ENCODE results near the gene HIVEP2. TPM values are rescaled to one million over a fixed set of nuclear protein-coding genes. Genes with fewer than 3 reads are reported as not detected.

Gene HIVEP2
- total RNA-seq, 1 experiment from 2014 or later, result 3.2 TPM

GRCh38 chr6:142886431-142887170, 58.4 kb downstream of the HIVEP2 start:
- Histone ChIP-seq H3K27ac (ENCODE audit: low read depth, low read length, poor library complexity, severe bottlenecking) (no peak overlapping the region), H3K36me3 (ENCODE audit: insufficient read depth, low read length, poor library complexity, severe bottlenecking) (no peaks in the 10 kb centered on the region), H3K4me1 (ENCODE audit: insufficient read depth, low read length, poor library complexity, severe bottlenecking) (peaks cover 3% of the 10 kb centered on the region), H3K4me3 (ENCODE audit: low read depth, low read length, poor library complexity, severe bottlenecking) (no peak overlapping the region), H3K9me3 (ENCODE audit: low read depth, low read length, poor library complexity, severe bottlenecking) (no peaks in the 10 kb centered on the region), H3K27me3 (replicated peaks; ENCODE audit: insufficient read depth, low read depth, low read length, poor library complexity) (no peaks in the 10 kb centered on the region)
- intact Hi-C loops (cut with micrococcal nuclease; ENCODE audit: unreplicated experiment), result no loop called here
- TF ChIP-seq EZH2 (IDR thresholded peaks at IDR 0.05; ENCODE audit: borderline replicate concordance, low read depth, low read length, poor library complexity, severe bottlenecking) (no peak), CTCF (conservative IDR thresholded peaks at IDR 0.05; ENCODE audit: low read depth, low read length) (peak; percentile 48)
- no TSS peak for BruUV-seq (replicated peaks)
- peak; percentile 24 for DNase-seq (ENCODE audit: low spot score)
- CTCF ChIA-PET, result no interaction called here
- POLR2A ChIA-PET (ENCODE audit: low non-redundant PET), result no interaction called here

- Histone ChIP-seq H3K27ac (ENCODE audit: low read depth, low read length, poor library complexity, severe bottlenecking) (peak overlapping the region; percentile 45), H3K36me3 (ENCODE audit: insufficient read depth, low read length, poor library complexity, severe bottlenecking) (no peaks in the 10 kb centered on the region), H3K27me3 (replicated peaks; ENCODE audit: insufficient read depth, low read depth, low read length, poor library complexity) (no peaks in the 10 kb centered on the region), H3K9me3 (ENCODE audit: low read depth, low read length, poor library complexity, severe bottlenecking) (no peaks in the 10 kb centered on the region), H3K4me1 (ENCODE audit: insufficient read depth, low read length, poor library complexity, severe bottlenecking) (peaks cover 3% of the 10 kb centered on the region), H3K4me3 (ENCODE audit: low read depth, low read length, poor library complexity, severe bottlenecking) (peak overlapping the region; percentile 40)
- ChIA-PET POLR2A (ENCODE audit: low non-redundant PET) (no interaction called here), CTCF (no interaction called here)
- peak; percentile 54 for DNase-seq (ENCODE audit: low spot score)
- no TSS peak for BruUV-seq (replicated peaks)
- no peak for TF ChIP-seq EZH2 (IDR thresholded peaks at IDR 0.05; ENCODE audit: borderline replicate concordance, low read depth, low read length, poor library complexity, severe bottlenecking)
- TF ChIP-seq CTCF (conservative IDR thresholded peaks at IDR 0.05; ENCODE audit: low read depth, low read length), result no peak
- intact Hi-C loops (cut with micrococcal nuclease; ENCODE audit: unreplicated experiment), result no loop called here
These were observed 59.7 kb downstream of the HIVEP2 start for GRCh38 chr6:142885182-142885867.

- intact Hi-C loops (cut with micrococcal nuclease; ENCODE audit: unreplicated experiment), result loop anchor here (5.0 kb wide), 1 partner anchor 58 kb away; no protein-coding TSS in a partner anchor
- Histone ChIP-seq H3K4me3 (ENCODE audit: low read depth, low read length, poor library complexity, severe bottlenecking) (peak overlapping the region; percentile 40), H3K9me3 (ENCODE audit: low read depth, low read length, poor library complexity, severe bottlenecking) (no peaks in the 10 kb centered on the region), H3K27ac (ENCODE audit: low read depth, low read length, poor library complexity, severe bottlenecking) (no peak overlapping the region), H3K4me1 (ENCODE audit: insufficient read depth, low read length, poor library complexity, severe bottlenecking) (peaks cover 3% of the 10 kb centered on the region), H3K36me3 (ENCODE audit: insufficient read depth, low read length, poor library complexity, severe bottlenecking) (no peaks in the 10 kb centered on the region), H3K27me3 (replicated peaks; ENCODE audit: insufficient read depth, low read depth, low read length, poor library complexity) (no peaks in the 10 kb centered on the region)
- TSS peak; percentile 73 for BruUV-seq (replicated peaks)
- TF ChIP-seq CTCF (conservative IDR thresholded peaks at IDR 0.05; ENCODE audit: low read depth, low read length), result no peak
- no peak for TF ChIP-seq EZH2 (IDR thresholded peaks at IDR 0.05; ENCODE audit: borderline replicate concordance, low read depth, low read length, poor library complexity, severe bottlenecking)
- no peak for DNase-seq (ENCODE audit: low spot score)
- POLR2A ChIA-PET (ENCODE audit: low non-redundant PET), result interaction anchor here (0.6 kb wide), 1 partner anchor 15 kb away, joined by 3 read pairs; no protein-coding TSS in a partner anchor
- CTCF ChIA-PET, result no interaction called here
These were observed 60.6 kb downstream of the HIVEP2 start for GRCh38 chr6:142884214-142885035.

Measured in A673 (cell line).